Fibroblast of villous mesenchyme (primary cell): ENCODE results near the gene SORL1. TPM values are rescaled to one million over a fixed set of nuclear protein-coding genes. Genes with fewer than 3 reads are reported as not detected.

ENCODE experiments used
- DNase-seq: peaks from one replicate; pipeline ENCODE4 v3.0.0-alpha.2; 2010; ENCODE audit warnings: low read depth
- H3K4me3 ChIP-seq: 2 replicates; pipeline ENCODE4 v1.5.1; 2011; ENCODE audit warnings: low read depth, mild to moderate bottlenecking, low read length
- CTCF ChIP-seq: IDR thresholded peaks from 2 replicates; pipeline ENCODE4 v1.5.1; 2012; ENCODE audit warnings: low read depth, mild to moderate bottlenecking, low read length; ENCODE audit not compliant: insufficient read depth
- total RNA-seq: library from RNA; depleted of rRNA; stranded (reverse); fragments of >200 nt; gene quantifications from 2 replicates; pipeline ENCODE4 v1.2.3, GENCODE V29; 2012

Gene SORL1
- total RNA-seq, 1 donor, result 0.43 TPM

GRCh38 chr11:121575963-121576290, 123.8 kb downstream of the SORL1 start:
- H3K4me3 ChIP-seq, result no peak overlapping the region
- TF ChIP-seq CTCF, result no peak
- no peak for DNase-seq

- H3K4me3 ChIP-seq, result no peak overlapping the region
- no peak for DNase-seq
- no peak for TF ChIP-seq CTCF
These were observed 124.4 kb downstream of the SORL1 start for GRCh38 chr11:121576531-121576930.

GRCh38 chr11:121577106-121577848, 125.2 kb downstream of the SORL1 start:
- no peak for TF ChIP-seq CTCF
- H3K4me3 ChIP-seq, result no peak overlapping the region
- no peak for DNase-seq

DNA sequence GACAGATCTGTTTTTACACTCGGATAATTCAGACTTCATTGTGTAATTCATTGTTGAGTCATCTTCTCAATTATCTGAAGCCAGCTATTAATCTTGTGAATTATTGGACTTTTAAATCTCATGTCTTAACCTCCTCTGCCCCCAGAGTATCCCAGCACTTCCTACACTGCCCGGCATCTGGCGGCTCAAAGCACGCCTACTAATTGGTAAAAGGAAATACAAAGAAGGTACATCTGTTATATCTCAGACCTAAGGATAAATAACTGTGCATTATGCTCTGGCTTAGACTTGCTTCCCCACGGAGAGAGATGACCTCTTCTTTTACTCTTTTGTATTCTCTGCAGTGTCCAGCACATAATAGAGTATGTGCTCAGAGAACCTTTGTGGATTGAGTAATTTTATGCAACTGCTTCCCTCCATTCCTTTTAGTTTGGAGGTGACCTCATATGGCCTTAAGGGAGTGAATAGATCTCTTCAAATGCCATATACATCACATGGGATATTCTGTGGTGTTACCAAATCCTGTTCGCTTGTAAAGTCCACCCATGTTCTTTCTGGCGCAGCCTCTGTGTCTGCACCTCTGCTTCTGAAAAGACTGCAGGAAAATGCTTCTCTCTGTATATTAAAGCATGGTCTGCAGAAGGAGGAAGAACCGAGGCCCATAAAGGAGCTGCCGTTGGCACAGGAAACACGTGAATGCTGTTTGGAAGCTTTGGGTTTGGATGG, 126.3 kb downstream of the SORL1 start:
- peak; percentile 90 for DNase-seq
- no peak for TF ChIP-seq CTCF
- H3K4me3 ChIP-seq, result no peak overlapping the region

DNA sequence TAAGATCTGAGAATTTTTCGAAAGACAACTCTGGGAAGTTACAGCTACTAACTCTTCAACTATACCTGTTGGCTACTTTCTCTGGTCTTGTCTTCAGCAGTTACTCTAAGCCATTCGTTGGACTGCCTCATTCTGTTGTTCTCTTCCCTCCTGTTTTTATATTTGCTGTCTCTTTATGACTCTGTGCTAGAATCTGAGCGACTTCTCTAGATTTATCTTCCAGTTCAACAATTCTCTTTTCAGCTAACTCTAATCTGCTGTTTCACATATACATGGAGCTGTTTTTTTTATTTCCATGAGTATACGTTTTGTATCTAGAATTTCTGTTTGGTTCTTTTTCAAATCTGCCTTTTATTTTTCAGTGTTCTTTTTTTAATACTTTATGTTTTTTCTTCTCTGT, 128.0 kb downstream of the SORL1 start:
- TF ChIP-seq CTCF, result no peak
- H3K4me3 ChIP-seq, result no peak overlapping the region
- no peak for DNase-seq

DNA sequence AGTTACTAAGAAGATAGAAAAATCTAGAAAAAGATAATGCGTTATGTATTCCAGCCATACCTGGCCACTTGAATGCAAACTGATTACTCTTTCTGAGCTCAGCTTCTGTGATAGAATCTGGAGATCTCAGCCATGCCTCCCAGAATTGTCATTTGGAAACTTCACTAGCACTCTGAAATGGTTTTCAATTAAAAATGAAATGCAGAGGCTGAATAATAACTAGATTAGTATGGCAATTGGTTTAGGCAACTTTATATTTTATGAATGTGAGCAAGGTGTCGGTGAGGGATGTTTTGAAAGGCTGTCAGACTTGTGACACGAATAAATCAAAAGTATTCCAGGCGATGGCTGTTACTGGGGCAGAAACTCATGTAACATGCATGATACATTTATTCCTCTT, 129.5 kb downstream of the SORL1 start:
- no peak for TF ChIP-seq CTCF
- no peak for DNase-seq
- no peak overlapping the region for H3K4me3 ChIP-seq
